CD4-positive, alpha-beta T cell treated with Interleukin-15 for 4 hours (primary cell): ENCODE results near the gene PIK3R1.
A peak's percentile ranks its signal among the peaks of the same experiment; 100 is the strongest.

ENCODE experiments used
- DNase-seq: peaks from one replicate; pipeline ENCODE4 v3.0.0-alpha.2; 2020; ENCODE audit warnings: low spot score

The PIK3R1 gene

GRCh38 chr5:68251804-68252522 is 36.4 kb downstream of the PIK3R1 start:
- DNase-seq = no peak

- DNase-seq = peak; percentile 53
Observed at GRCh38 chr5:68252673-68253623, 37.4 kb downstream of the PIK3R1 start.

GRCh38 chr5:68253624-68254585 is 38.3 kb downstream of the PIK3R1 start:
- DNase-seq = no peak

- no peak for DNase-seq
Observed at GRCh38 chr5:68254810-68255209, 39.3 kb downstream of the PIK3R1 start.

- peak; percentile 69 for DNase-seq
Observed at GRCh38 chr5:68255305-68256120, 40.0 kb downstream of the PIK3R1 start.

- no peak for DNase-seq
Observed at GRCh38 chr5:68257210-68257609, 41.7 kb downstream of the PIK3R1 start.

- peak; percentile 66 for DNase-seq
Observed at GRCh38 chr5:68258531-68258930, 43.0 kb downstream of the PIK3R1 start.

GRCh38 chr5:68259700-68260099 is 44.1 kb downstream of the PIK3R1 start:
- DNase-seq = no peak

GRCh38 chr5:68260467-68260866 is 44.9 kb downstream of the PIK3R1 start:
- peak; percentile 28 for DNase-seq

- DNase-seq = no peak
Observed at GRCh38 chr5:68261169-68261568, 45.6 kb downstream of the PIK3R1 start.

GRCh38 chr5:68261569-68262065 is 46.1 kb downstream of the PIK3R1 start:
- no peak for DNase-seq

GRCh38 chr5:68264024-68264956 is 48.7 kb downstream of the PIK3R1 start:
- DNase-seq = no peak

GRCh38 chr5:68265347-68265746 is 49.8 kb downstream of the PIK3R1 start:
- peak; percentile 37 for DNase-seq

GRCh38 chr5:68265822-68266395 is 50.4 kb downstream of the PIK3R1 start:
- no peak for DNase-seq

GRCh38 chr5:68266457-68266856 is 50.9 kb downstream of the PIK3R1 start:
- DNase-seq = no peak

GRCh38 chr5:68267066-68267465 is 51.5 kb downstream of the PIK3R1 start:
- DNase-seq = no peak

GRCh38 chr5:68268101-68268851 is 52.7 kb downstream of the PIK3R1 start:
- no peak for DNase-seq

GRCh38 chr5:68268852-68269130 is 53.2 kb downstream of the PIK3R1 start:
- no peak for DNase-seq

GRCh38 chr5:68269820-68270219 is 54.3 kb downstream of the PIK3R1 start:
- DNase-seq = no peak
